Adrenal gland (tissue), 5 donors: ENCODE data around the gene LYZL6.

ENCODE experiments used
- CTCF ChIP-seq, 6 experiments: fragments of 450-650 bp in 4 of 6; fragments of 200-600 bp in 2 of 6; sonication (generic) in 1 of 6; IDR thresholded peaks; 1 replicate in 5 of 6; 2 replicates in 1 of 6; pipeline versions ENCODE4 v1.5.1 to v1.8.0; 2016 to 2021; ENCODE audit warnings: antibody characterized with exemption in 6 of 6, mild to moderate bottlenecking in 2 of 6, moderate library complexity in 1 of 6
- POLR2A ChIP-seq, 2 donors: fragments of 450-650 bp; IDR thresholded peaks; one replicate each; pipeline ENCODE4 v1.6.1; 2017; ENCODE audit warnings: antibody characterized with exemption in 2 of 2, mild to moderate bottlenecking in 2 of 2, moderate library complexity in 1 of 2
- donor health status: DM: no; HTN: no; CAD: no.

GRCh38 chr17:35909408-35909807 lies 34.1 kb downstream of the LYZL6 start:
- TF ChIP-seq CTCF (IDR thresholded peaks at IDR 0.05) (no peak), POLR2A (IDR thresholded peaks at IDR 0.05) (no peak)
